HEK293T (cell line): ENCODE measurements around the gene CHMP1A.

Experiments
- CTCF ChIA-PET: fragments of 350-600 bp; formaldehyde crosslinking; extraction: SDS; loops from one replicate; lab custom pipeline; 2021; ENCODE audit warnings: antibody characterized with exemption, inconsistent platforms; lab: Yijun Ruan, JAX
- POLR2A ChIA-PET: fragments of 350-600 bp; formaldehyde crosslinking; extraction: SDS; loops from one replicate; lab custom pipeline; 2020; ENCODE audit warnings: antibody characterized with exemption, inconsistent platforms; lab: Yijun Ruan, JAX
- DNase-seq: peaks from one replicate; pipeline ENCODE4 v3.0.0; 2012; ENCODE audit warnings: mixed read lengths; ENCODE audit errors: extremely low spot score
- ARNT ChIP-seq: fragments of 450-650 bp; IDR thresholded peaks from 2 replicates; pipeline ENCODE4 v1.6.1; 2017; ENCODE audit warnings: mild to moderate bottlenecking
- BHLHE40 ChIP-seq: fragments of 450-650 bp; IDR thresholded peaks from 2 replicates; pipeline ENCODE4 v1.6.1; 2016; ENCODE audit warnings: mild to moderate bottlenecking, moderate library complexity, borderline replicate concordance
- CTBP1 ChIP-seq: fragments of 450-650 bp; IDR thresholded peaks from 2 replicates; pipeline ENCODE4 v1.6.1; 2016; ENCODE audit warnings: borderline replicate concordance
- ELF4 ChIP-seq: fragments of 450-650 bp; IDR thresholded peaks from 2 replicates; pipeline ENCODE4 v1.6.1; 2017; ENCODE audit warnings: antibody characterized with exemption
- FOXK2 ChIP-seq: fragments of 450-650 bp; IDR thresholded peaks from 2 replicates; pipeline ENCODE4 v1.6.1; 2016; ENCODE audit warnings: mild to moderate bottlenecking
- FOXM1 ChIP-seq: fragments of 450-650 bp; IDR thresholded peaks from 2 replicates; pipeline ENCODE4 v1.6.1; 2017; ENCODE audit warnings: mild to moderate bottlenecking, borderline replicate concordance
- HDGF ChIP-seq: fragments of 450-650 bp; IDR thresholded peaks from 2 replicates; pipeline ENCODE4 v1.6.1; 2017; ENCODE audit warnings: antibody characterized with exemption, borderline replicate concordance
- L3MBTL2 ChIP-seq: fragments of 450-650 bp; conservative IDR thresholded peaks from 2 replicates; pipeline ENCODE4 v1.6.1; 2016; ENCODE audit warnings: mild to moderate bottlenecking
- LEF1 ChIP-seq: fragments of 450-650 bp; IDR thresholded peaks from 2 replicates; pipeline ENCODE4 v1.6.1; 2017; ENCODE audit warnings: mild to moderate bottlenecking, borderline replicate concordance
- NFRKB ChIP-seq: fragments of 450-650 bp; IDR thresholded peaks from 2 replicates; pipeline ENCODE4 v1.6.1; 2016; ENCODE audit warnings: mild to moderate bottlenecking, moderate library complexity
- PKNOX1 ChIP-seq: fragments of 450-650 bp; IDR thresholded peaks from 2 replicates; pipeline ENCODE4 v1.6.1; 2016
- SP1 ChIP-seq: fragments of 450-650 bp; IDR thresholded peaks from 2 replicates; pipeline ENCODE4 v1.6.1; 2017
- SUZ12 ChIP-seq: fragments of 450-650 bp; IDR thresholded peaks from 2 replicates; pipeline ENCODE4 v1.6.1; 2016; ENCODE audit warnings: mild to moderate bottlenecking
- TARDBP ChIP-seq: fragments of 450-650 bp; IDR thresholded peaks from 2 replicates; pipeline ENCODE4 v1.6.1; 2016
- ZNF384 ChIP-seq: fragments of 450-650 bp; IDR thresholded peaks from 2 replicates; pipeline ENCODE4 v1.6.1; 2016

The CHMP1A gene

GRCh38 chr16:89596957-89597649, 60.4 kb downstream of the CHMP1A start:
- POLR2A ChIA-PET: no interaction called here
- TF ChIP-seq ELF4 (no peak), TARDBP (no peak)
- DNase-seq: no peak
- CTCF ChIA-PET: no interaction called here

- no peak for DNase-seq
- ChIA-PET POLR2A (no interaction called here), CTCF (no interaction called here)
- no peak for TF ChIP-seq FOXM1
- TF ChIP-seq ELF4: no peak
- no peak for TF ChIP-seq SP1
- TF ChIP-seq TARDBP: no peak
- no peak for TF ChIP-seq PKNOX1
- no peak for TF ChIP-seq ZNF384
- TF ChIP-seq FOXK2: no peak
- no peak for TF ChIP-seq NFRKB
- no peak for TF ChIP-seq LEF1
- TF ChIP-seq CTBP1: no peak
- no peak for TF ChIP-seq BHLHE40
- TF ChIP-seq SUZ12: no peak
- no peak for TF ChIP-seq HDGF
- TF ChIP-seq L3MBTL2: no peak
- no peak for TF ChIP-seq ARNT
Observed at GRCh38 chr16:89596061-89596689, 61.3 kb downstream of the CHMP1A start.

- POLR2A ChIA-PET: no interaction called here
- no peak for DNase-seq
- TF ChIP-seq ZNF384 (no peak), SP1 (no peak), FOXK2 (no peak), PKNOX1 (no peak), TARDBP (no peak)
- CTCF ChIA-PET: no interaction called here
Observed at GRCh38 chr16:89595330-89596060, 62.0 kb downstream of the CHMP1A start.
